ENCODE measurements around the gene SASH1.

DNA sequence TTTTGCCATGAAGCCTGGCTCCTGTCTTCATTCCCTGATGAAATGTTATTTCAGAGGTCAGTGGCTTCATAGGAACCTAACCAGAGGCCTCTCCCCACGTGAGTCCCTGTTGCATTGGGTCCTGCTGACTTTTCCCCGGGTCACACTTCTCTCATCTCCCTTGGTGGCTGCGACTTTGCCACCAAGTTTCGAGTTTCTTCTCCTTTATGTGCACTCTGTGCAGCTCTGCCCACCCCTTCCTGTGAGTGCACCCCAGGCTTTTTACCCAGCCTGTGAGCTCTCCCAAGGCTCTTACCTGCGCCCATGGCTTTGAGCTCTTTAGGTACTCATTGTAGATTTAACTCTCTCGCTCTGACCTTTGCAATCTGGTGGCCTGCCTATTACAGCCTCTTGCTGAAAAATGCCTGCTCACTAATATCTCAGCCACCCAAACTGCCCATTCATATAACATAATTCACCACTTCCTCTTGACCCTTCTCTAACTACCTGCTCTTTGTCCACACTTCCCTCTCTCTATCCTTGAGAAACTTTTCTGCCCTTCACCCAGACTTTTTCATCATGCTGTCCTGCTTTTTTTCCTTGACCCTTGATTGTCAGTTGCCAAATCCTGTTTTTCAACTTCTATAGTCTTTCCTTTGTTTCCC lies 105.9 kb downstream of the SASH1 start:
- TF ChIP-seq POLR2AphosphoS5 (IDR thresholded peaks at IDR 0.05) (no peak), POLR2A (IDR thresholded peaks at IDR 0.05) (no peak)
- TF ChIP-seq, protein P1, sequence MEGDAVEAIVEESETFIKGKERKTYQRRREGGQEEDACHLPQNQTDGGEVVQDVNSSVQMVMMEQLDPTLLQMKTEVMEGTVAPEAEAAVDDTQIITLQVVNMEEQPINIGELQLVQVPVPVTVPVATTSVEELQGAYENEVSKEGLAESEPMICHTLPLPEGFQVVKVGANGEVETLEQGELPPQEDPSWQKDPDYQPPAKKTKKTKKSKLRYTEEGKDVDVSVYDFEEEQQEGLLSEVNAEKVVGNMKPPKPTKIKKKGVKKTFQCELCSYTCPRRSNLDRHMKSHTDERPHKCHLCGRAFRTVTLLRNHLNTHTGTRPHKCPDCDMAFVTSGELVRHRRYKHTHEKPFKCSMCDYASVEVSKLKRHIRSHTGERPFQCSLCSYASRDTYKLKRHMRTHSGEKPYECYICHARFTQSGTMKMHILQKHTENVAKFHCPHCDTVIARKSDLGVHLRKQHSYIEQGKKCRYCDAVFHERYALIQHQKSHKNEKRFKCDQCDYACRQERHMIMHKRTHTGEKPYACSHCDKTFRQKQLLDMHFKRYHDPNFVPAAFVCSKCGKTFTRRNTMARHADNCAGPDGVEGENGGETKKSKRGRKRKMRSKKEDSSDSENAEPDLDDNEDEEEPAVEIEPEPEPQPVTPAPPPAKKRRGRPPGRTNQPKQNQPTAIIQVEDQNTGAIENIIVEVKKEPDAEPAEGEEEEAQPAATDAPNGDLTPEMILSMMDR (IDR thresholded peaks at IDR 0.05) = no peak
